Measurements from ENCODE around the gene EPB41L2.
A peak's percentile ranks its signal among the peaks of the same experiment; 100 is the strongest.

EPB41L2 gene

GRCh38 chr6:131061041-131061750, 1.8 kb downstream of the EPB41L2 start:
- no peak for TF ChIP-seq CTCF (IDR thresholded peaks at IDR 0.05)
- peak overlapping the region; percentile 92 for H3K4me3 Mint-ChIP-seq
- H3K4me1 Mint-ChIP-seq = peaks cover 28% of the 10 kb centered on the region
- H3K27ac Mint-ChIP-seq = peak overlapping the region; percentile 2
- H3K27me3 Mint-ChIP-seq (ENCODE audit: low read depth, poor library complexity) = peaks cover 8% of the 10 kb centered on the region
- H3K36me3 Mint-ChIP-seq (ENCODE audit: low read depth) = peaks cover 32% of the 10 kb centered on the region
- peaks cover 32% of the 10 kb centered on the region for H3K9me3 Mint-ChIP-seq
- no peak for DNase-seq

- Mint-ChIP-seq H3K36me3 (ENCODE audit: low read depth) (peaks cover 41% of the 10 kb centered on the region), H3K27ac (no peak overlapping the region), H3K4me3 (peak overlapping the region; percentile 92), H3K9me3 (peaks cover 41% of the 10 kb centered on the region), H3K4me1 (peaks cover 28% of the 10 kb centered on the region), H3K27me3 (ENCODE audit: low read depth, poor library complexity) (peaks cover 7% of the 10 kb centered on the region)
- DNase-seq = no peak
- no peak for TF ChIP-seq CTCF (IDR thresholded peaks at IDR 0.05)
Measured at GRCh38 chr6:131060311-131060710, 2.7 kb downstream of the EPB41L2 start.

GRCh38 chr6:131059486-131059885, 3.6 kb downstream of the EPB41L2 start:
- no peak for DNase-seq
- Mint-ChIP-seq H3K27me3 (ENCODE audit: low read depth, poor library complexity) (no peaks in the 10 kb centered on the region), H3K36me3 (ENCODE audit: low read depth) (peaks cover 49% of the 10 kb centered on the region), H3K4me3 (no peak overlapping the region), H3K27ac (no peak overlapping the region), H3K4me1 (peaks cover 28% of the 10 kb centered on the region), H3K9me3 (peaks cover 49% of the 10 kb centered on the region)
- no peak for TF ChIP-seq CTCF (IDR thresholded peaks at IDR 0.05)

- H3K36me3 Mint-ChIP-seq (ENCODE audit: low read depth) = peaks cover 62% of the 10 kb centered on the region
- H3K27ac Mint-ChIP-seq = no peak overlapping the region
- no peak overlapping the region for H3K4me3 Mint-ChIP-seq
- no peak for TF ChIP-seq CTCF (IDR thresholded peaks at IDR 0.05)
- no peaks in the 10 kb centered on the region for H3K27me3 Mint-ChIP-seq (ENCODE audit: low read depth, poor library complexity)
- peaks cover 20% of the 10 kb centered on the region for H3K4me1 Mint-ChIP-seq
- H3K9me3 Mint-ChIP-seq = peaks cover 60% of the 10 kb centered on the region
- DNase-seq = no peak
Measured at GRCh38 chr6:131058236-131058635, 4.8 kb downstream of the EPB41L2 start.

- Mint-ChIP-seq H3K9me3 (peaks cover 93% of the 10 kb centered on the region), H3K4me1 (no peaks in the 10 kb centered on the region), H3K27me3 (ENCODE audit: low read depth, poor library complexity) (no peaks in the 10 kb centered on the region), H3K4me3 (no peak overlapping the region), H3K27ac (no peak overlapping the region), H3K36me3 (ENCODE audit: low read depth) (peaks cover 96% of the 10 kb centered on the region)
- TF ChIP-seq CTCF (IDR thresholded peaks at IDR 0.05) = no peak
- no peak for DNase-seq
Measured at GRCh38 chr6:131054392-131055250, 8.4 kb downstream of the EPB41L2 start.

All from nephron progenitor cell (in vitro differentiated cells).